PC-3 (cell line): ENCODE measurements around the gene PTHLH. TPM values are rescaled to one million over a fixed set of nuclear protein-coding genes. Genes with fewer than 3 reads are reported as not detected.
A peak's percentile ranks its signal among the peaks of the same experiment; 100 is the strongest.

Experiments
- ATAC-seq: fragments of 200-7000 bp; cut with Tn5 transposase; 2 replicates; pipeline ENCODE4 v1.9.1; 2020; ENCODE audit warnings: mild to moderate bottlenecking, moderate library complexity
- BruUV-seq: library from RNA; stranded (reverse); fragments of 400-500 nt; replicated peaks from 2 replicates; lab custom pipeline; 2021; lab: Mats Ljungman, UMichigan
- CTCF ChIA-PET: fragments of 300-600 bp; sonication (Branson Sonifier 250); formaldehyde crosslinking; loops from one replicate; lab custom pipeline; 2022; ENCODE audit warnings: antibody characterized with exemption; lab: Charles Lee
- POLR2A ChIA-PET: fragments of 300-600 bp; sonication (Branson Sonifier 250); formaldehyde crosslinking; loops from one replicate; lab custom pipeline; 2022; ENCODE audit warnings: antibody characterized with exemption; ENCODE audit not compliant: unreplicated experiment; lab: Charles Lee
- DNase-seq: peaks from one replicate; pipeline ENCODE4 v3.0.0-alpha.2; 2015
- H2AFZ ChIP-seq: fragments of 300-600 bp; sonication (generic); 2 replicates; pipeline ENCODE4 v1.6.0; 2016; ENCODE audit warnings: antibody characterized with exemption, low read length
- H3F3A ChIP-seq: fragments of 300-600 bp; sonication (generic); one replicate; pipeline ENCODE4 v1.6.0; 2017; ENCODE audit warnings: antibody characterized with exemption, low read length, control low read depth, mild to moderate bottlenecking; ENCODE audit not compliant: unreplicated experiment
- H3K27ac ChIP-seq: fragments of 300-600 bp; sonication (generic); 2 replicates; pipeline ENCODE4 v1.5.1; 2016; ENCODE audit warnings: mild to moderate bottlenecking, low read length
- H3K27me3 ChIP-seq: fragments of 300-600 bp; sonication (generic); 2 replicates; pipeline ENCODE4 v1.6.1; 2016; ENCODE audit warnings: low read length, mixed read lengths
- H3K36me3 ChIP-seq: fragments of 300-600 bp; sonication (generic); 2 replicates; pipeline ENCODE4 v1.6.1; 2016; ENCODE audit warnings: low read depth, mixed run types, low read length, mixed read lengths
- H3K4me1 ChIP-seq: fragments of 300-600 bp; sonication (generic); 2 replicates; pipeline ENCODE4 v1.5.1; 2016; ENCODE audit warnings: low read length; ENCODE audit not compliant: insufficient read depth
- H3K4me2 ChIP-seq: fragments of 300-600 bp; sonication (generic); 2 replicates; pipeline ENCODE4 v1.6.0; 2016; ENCODE audit warnings: low read length
- H3K4me3 ChIP-seq: fragments of 300-600 bp; sonication (generic); 2 replicates; pipeline ENCODE4 v1.5.1; 2016; ENCODE audit warnings: mild to moderate bottlenecking, low read length, mixed read lengths
- H3K79me2 ChIP-seq: fragments of 300-600 bp; sonication (generic); 2 replicates; pipeline ENCODE4 v1.6.1; 2017; ENCODE audit warnings: low read length, mixed read lengths
- H3K9ac ChIP-seq: fragments of 300-600 bp; sonication (generic); 2 replicates; pipeline ENCODE4 v1.6.0; 2016; ENCODE audit warnings: mild to moderate bottlenecking, low read length
- H3K9me2 ChIP-seq: fragments of 300-600 bp; sonication (generic); replicated peaks from 2 replicates; pipeline ENCODE4 v1.6.1; 2016; ENCODE audit warnings: mixed run types, low read length, mixed read lengths
- H3K9me3 ChIP-seq: fragments of 300-600 bp; sonication (generic); 2 replicates; pipeline ENCODE4 v1.6.1; 2016; ENCODE audit warnings: low read length, mixed read lengths
- H4K20me1 ChIP-seq: fragments of 300-600 bp; sonication (generic); 2 replicates; pipeline ENCODE4 v1.6.1; 2016; ENCODE audit warnings: low read length, mixed read lengths
- EZH2 ChIP-seq: fragments of 300-600 bp; sonication (generic); IDR thresholded peaks from one replicate; pipeline ENCODE4 v1.6.1; 2017; ENCODE audit warnings: antibody characterized with exemption, mild to moderate bottlenecking, low read length; ENCODE audit not compliant: unreplicated experiment
- EZH2phosphoT487 ChIP-seq: fragments of 300-600 bp; sonication (generic); IDR thresholded peaks from 2 replicates; pipeline ENCODE4 v1.6.1; 2018; ENCODE audit warnings: mild to moderate bottlenecking, antibody characterized with exemption, low read length, borderline replicate concordance
- intact Hi-C: fragments of 100-400 bp; cut with micrococcal nuclease; formaldehyde crosslinking; loops from 2 replicates; pipeline ENCODE4 v1.9.0; 2023
- total RNA-seq: library from RNA; depleted of rRNA; stranded (reverse); fragments of >200 nt; gene quantifications from 2 replicates; pipeline ENCODE4 v1.2.3, GENCODE V29; 2014
- TF ChIP-seq, protein P1 (sequence below): fragments of 300-600 bp; sonication (generic); conservative IDR thresholded peaks from 2 replicates; pipeline ENCODE4 v1.5.1; 2017; ENCODE audit warnings: antibody characterized with exemption, low read depth, mild to moderate bottlenecking, low read length

PTHLH gene
- total RNA-seq, 1 experiment from 2014 or later: 383 TPM

DNA sequence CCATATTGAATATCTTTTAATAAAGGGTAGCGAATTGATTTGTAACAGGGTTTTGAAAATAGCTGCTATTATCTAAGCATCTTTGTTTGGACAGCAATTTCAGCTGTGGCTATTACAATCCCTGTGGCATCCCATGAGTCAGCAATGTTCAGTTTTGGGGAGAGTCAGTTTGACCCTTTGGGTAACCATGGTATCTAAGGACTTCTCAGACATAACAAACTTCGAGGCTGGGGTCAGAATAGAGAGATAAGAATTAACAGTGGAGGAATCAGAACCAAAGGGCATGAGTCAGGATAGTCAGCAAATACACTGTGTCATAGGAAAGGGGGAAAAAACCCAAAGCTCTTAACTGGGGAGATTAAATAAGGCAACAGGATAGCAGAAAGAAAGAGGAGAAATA, 11.7 kb upstream of the PTHLH start:
- no peaks in the 10 kb centered on the region for H3K27me3 ChIP-seq
- peaks cover 29% of the 10 kb centered on the region for H3F3A ChIP-seq
- ATAC-seq (peak; percentile 54), DNase-seq (peak; percentile 100)
- no peaks in the 10 kb centered on the region for H3K9me3 ChIP-seq
- H3K27ac ChIP-seq: peak overlapping the region; percentile 73
- no TSS peak for BruUV-seq
- no peaks in the 10 kb centered on the region for H3K79me2 ChIP-seq
- H3K4me3 ChIP-seq: peak overlapping the region; percentile 6
- H3K9me2 ChIP-seq: no peaks in the 10 kb centered on the region
- H3K4me2 ChIP-seq: peak overlapping the region; percentile 55
- ChIA-PET POLR2A (interaction anchor here (0.5 to 1.3 kb wide), 3 partner anchors 13 to 64 kb away, joined by 3 to 8 read pairs (median 6); no protein-coding TSS in a partner anchor), CTCF (interaction anchor here (1.4 kb wide), 1 partner anchor 14 kb away, joined by 7 read pairs; no protein-coding TSS in a partner anchor)
- H3K9ac ChIP-seq: peak overlapping the region; percentile 64
- H4K20me1 ChIP-seq: no peaks in the 10 kb centered on the region
- intact Hi-C loops: loop anchor here (10.0 kb wide), 1 partner anchor 1261 kb away; no protein-coding TSS in a partner anchor
- H3K36me3 ChIP-seq: no peaks in the 10 kb centered on the region
- no peak overlapping the region for H2AFZ ChIP-seq
- no peak for TF ChIP-seq EZH2phosphoT487
- TF ChIP-seq, protein P1, sequence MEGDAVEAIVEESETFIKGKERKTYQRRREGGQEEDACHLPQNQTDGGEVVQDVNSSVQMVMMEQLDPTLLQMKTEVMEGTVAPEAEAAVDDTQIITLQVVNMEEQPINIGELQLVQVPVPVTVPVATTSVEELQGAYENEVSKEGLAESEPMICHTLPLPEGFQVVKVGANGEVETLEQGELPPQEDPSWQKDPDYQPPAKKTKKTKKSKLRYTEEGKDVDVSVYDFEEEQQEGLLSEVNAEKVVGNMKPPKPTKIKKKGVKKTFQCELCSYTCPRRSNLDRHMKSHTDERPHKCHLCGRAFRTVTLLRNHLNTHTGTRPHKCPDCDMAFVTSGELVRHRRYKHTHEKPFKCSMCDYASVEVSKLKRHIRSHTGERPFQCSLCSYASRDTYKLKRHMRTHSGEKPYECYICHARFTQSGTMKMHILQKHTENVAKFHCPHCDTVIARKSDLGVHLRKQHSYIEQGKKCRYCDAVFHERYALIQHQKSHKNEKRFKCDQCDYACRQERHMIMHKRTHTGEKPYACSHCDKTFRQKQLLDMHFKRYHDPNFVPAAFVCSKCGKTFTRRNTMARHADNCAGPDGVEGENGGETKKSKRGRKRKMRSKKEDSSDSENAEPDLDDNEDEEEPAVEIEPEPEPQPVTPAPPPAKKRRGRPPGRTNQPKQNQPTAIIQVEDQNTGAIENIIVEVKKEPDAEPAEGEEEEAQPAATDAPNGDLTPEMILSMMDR: no peak
- no peak for TF ChIP-seq EZH2
- peaks cover 47% of the 10 kb centered on the region for H3K4me1 ChIP-seq

DNA sequence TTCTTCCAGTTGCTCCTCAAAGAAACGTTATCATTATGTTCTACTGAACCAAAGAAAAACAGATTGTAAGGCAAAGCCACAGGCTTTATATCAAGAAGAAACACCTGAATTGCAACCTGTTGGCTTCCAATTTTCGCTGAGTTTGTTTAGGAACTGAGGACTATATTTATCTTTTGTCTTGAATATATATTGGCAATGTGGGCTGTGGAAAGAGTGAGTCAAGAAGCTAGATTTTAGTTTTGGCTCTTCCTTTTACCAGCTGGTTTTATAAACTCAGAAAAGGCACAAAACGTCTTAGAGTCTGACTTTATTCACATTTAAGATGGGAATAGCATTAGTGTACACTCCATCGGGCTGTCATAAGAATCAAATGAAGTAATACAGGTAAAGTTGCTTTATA, 10.4 kb upstream of the PTHLH start:
- Histone ChIP-seq H3K4me3 (peak overlapping the region; percentile 11), H2AFZ (0 out of 2 replicates have a peak overlapping the region, but pooled peaks have one; percentile 0), H3F3A (peaks cover 29% of the 10 kb centered on the region), H3K9me3 (no peaks in the 10 kb centered on the region), H3K79me2 (no peaks in the 10 kb centered on the region), H3K9me2 (no peaks in the 10 kb centered on the region), H3K4me1 (peaks cover 47% of the 10 kb centered on the region), H3K9ac (peak overlapping the region; percentile 64), H3K27ac (peak overlapping the region; percentile 73), H3K4me2 (peak overlapping the region; percentile 55), H3K36me3 (no peaks in the 10 kb centered on the region), H4K20me1 (no peaks in the 10 kb centered on the region), H3K27me3 (no peaks in the 10 kb centered on the region)
- no TSS peak for BruUV-seq
- intact Hi-C loops: loop anchor here (1.0 to 10.0 kb wide), 8 partner anchors 12 to 1262 kb away; no protein-coding TSS in a partner anchor
- ChIA-PET POLR2A (interaction anchor here (0.6 to 1.4 kb wide), 2 partner anchors 39 to 320 kb away, joined by 3 to 33 read pairs; no protein-coding TSS in a partner anchor), CTCF (interaction anchor here (1.1 to 1.8 kb wide), 2 partner anchors 12 to 45 kb away, joined by 3 to 15 read pairs; no protein-coding TSS in a partner anchor)
- TF ChIP-seq, protein P1: no peak
- TF ChIP-seq EZH2 (no peak), EZH2phosphoT487 (no peak)
- DNase-seq (peak; percentile 81), ATAC-seq (no peak)

DNA sequence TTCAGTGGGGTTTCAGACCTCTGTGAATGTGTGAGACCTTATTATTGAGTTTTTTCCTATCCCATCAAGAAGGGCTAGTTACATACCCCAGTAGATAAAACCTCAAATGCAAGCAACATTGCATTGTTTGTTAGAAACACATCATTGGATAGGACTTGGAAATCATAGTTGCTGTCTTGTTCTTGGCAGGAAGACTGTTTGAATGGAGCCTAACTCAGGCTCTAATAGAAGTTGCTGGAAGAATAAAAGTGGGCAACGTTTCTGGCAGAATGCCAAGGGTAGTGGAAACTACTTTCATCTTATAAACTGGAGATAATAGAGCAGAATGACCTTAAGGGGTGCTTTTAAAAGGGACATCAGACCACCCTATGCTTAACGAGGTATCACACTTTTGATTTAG, 9.9 kb upstream of the PTHLH start:
- no peaks in the 10 kb centered on the region for H4K20me1 ChIP-seq
- ATAC-seq (peak; percentile 15), DNase-seq (peak; percentile 83)
- H2AFZ ChIP-seq: no peak overlapping the region
- peak overlapping the region; percentile 11 for H3K4me3 ChIP-seq
- TF ChIP-seq, protein P1: no peak
- H3K4me1 ChIP-seq: peaks cover 47% of the 10 kb centered on the region
- peak overlapping the region; percentile 55 for H3K4me2 ChIP-seq
- peak overlapping the region; percentile 73 for H3K27ac ChIP-seq
- ChIA-PET POLR2A (interaction anchor here (0.5 to 1.4 kb wide), 4 partner anchors 12 to 178 kb away, joined by 3 to 33 read pairs (median 18); no protein-coding TSS in a partner anchor), CTCF (interaction anchor here (1.0 to 1.8 kb wide), 5 partner anchors 10 to 890 kb away, joined by 3 to 15 read pairs (median 4); partner anchors contain the start of gene PTHLH)
- H3K9ac ChIP-seq: peak overlapping the region; percentile 64
- no peaks in the 10 kb centered on the region for H3K9me2 ChIP-seq
- intact Hi-C loops: loop anchor here (1.0 to 10.0 kb wide), 8 partner anchors 11 to 1262 kb away; no protein-coding TSS in a partner anchor
- no peaks in the 10 kb centered on the region for H3K27me3 ChIP-seq
- TSS peak; percentile 90 for BruUV-seq
- no peaks in the 10 kb centered on the region for H3K9me3 ChIP-seq
- no peaks in the 10 kb centered on the region for H3K79me2 ChIP-seq
- H3F3A ChIP-seq: peaks cover 29% of the 10 kb centered on the region
- no peaks in the 10 kb centered on the region for H3K36me3 ChIP-seq
